ENCODE data around the gene NR1D1.

Gene NR1D1

GRCh38 chr17:40095944-40096791 lies 4.2 kb downstream of the NR1D1 start:
- DNase-seq = no peak

GRCh38 chr17:40095351-40095943 lies 4.9 kb downstream of the NR1D1 start:
- DNase-seq = no peak

- no peak for DNase-seq
Observed at GRCh38 chr17:40094874-40095273, 5.5 kb downstream of the NR1D1 start.

- no peak for DNase-seq
Observed at GRCh38 chr17:40093580-40094201, 6.7 kb downstream of the NR1D1 start.

GRCh38 chr17:40093005-40093579 lies 7.3 kb downstream of the NR1D1 start:
- DNase-seq = no peak

GRCh38 chr17:40092581-40092980 lies 7.8 kb downstream of the NR1D1 start:
- DNase-seq = no peak

GRCh38 chr17:40091691-40092397 lies 8.5 kb downstream of the NR1D1 start:
- no peak for DNase-seq

GRCh38 chr17:40090237-40091119 lies 9.9 kb downstream of the NR1D1 start:
- no peak for DNase-seq

- no peak for DNase-seq
Observed at GRCh38 chr17:40089077-40089895, 11.1 kb downstream of the NR1D1 start.

- DNase-seq = no peak
Observed at GRCh38 chr17:40087903-40088718, 12.3 kb downstream of the NR1D1 start.

GRCh38 chr17:40087049-40087794 lies 13.2 kb downstream of the NR1D1 start:
- DNase-seq = no peak

GRCh38 chr17:40086150-40087044 lies 14.0 kb downstream of the NR1D1 start:
- no peak for DNase-seq

GRCh38 chr17:40084477-40084876 lies 15.9 kb downstream of the NR1D1 start:
- DNase-seq = no peak

GRCh38 chr17:40079545-40079944 lies 20.8 kb downstream of the NR1D1 start:
- no peak for DNase-seq

GRCh38 chr17:40076591-40076990 lies 23.8 kb downstream of the NR1D1 start:
- no peak for DNase-seq

- DNase-seq = no peak
Observed at GRCh38 chr17:40075942-40076498, 24.4 kb downstream of the NR1D1 start.

GRCh38 chr17:40075201-40075941 lies 25.0 kb downstream of the NR1D1 start:
- DNase-seq = peak; percentile 22

Measured in KG1 (cell line).